Caco-2 (cell line): ENCODE data around the gene CPB1. TPM values are rescaled to one million over a fixed set of nuclear protein-coding genes. Genes with fewer than 3 reads are reported as not detected.

Experiments used
- BruUV-seq: library from RNA; stranded (reverse); fragments of 400-500 nt; replicated peaks from 2 replicates; lab custom pipeline; 2021; lab: Mats Ljungman, UMichigan
- CTCF ChIA-PET: fragments of 300-600 bp; sonication (Branson Sonifier 250); formaldehyde crosslinking; loops from one replicate; lab custom pipeline; 2022; ENCODE audit warnings: antibody characterized with exemption; lab: Charles Lee
- POLR2A ChIA-PET: fragments of 300-600 bp; sonication (Branson Sonifier 250); formaldehyde crosslinking; loops from one replicate; lab custom pipeline; 2022; ENCODE audit warnings: antibody characterized with exemption; lab: Charles Lee
- DNase-seq, 2 experiments: peaks; one replicate each; pipeline versions ENCODE4 v3.0.0 to v3.0.0-alpha.2; 2020 to 2022
- H3K27me3 ChIP-seq: replicated peaks from 2 replicates; pipeline ENCODE4 v1.6.0; 2011; ENCODE audit warnings: low read length; ENCODE audit not compliant: control insufficient read depth, insufficient read depth
- H3K36me3 ChIP-seq: 2 replicates; pipeline ENCODE4 v1.5.1; 2011; ENCODE audit warnings: low read length; ENCODE audit not compliant: control insufficient read depth, insufficient read depth
- H3K4me1 ChIP-seq: fragments of 250-450 bp; sonication (Bioruptor Pico); 2 replicates; pipeline ENCODE4 v1.5.1; 2020; ENCODE audit warnings: mild to moderate bottlenecking
- H3K4me3 ChIP-seq: 2 replicates; pipeline ENCODE4 v1.5.1; 2011; ENCODE audit warnings: low read depth, mild to moderate bottlenecking, control low read depth, low read length
- H3K9me3 ChIP-seq: fragments of 250-450 bp; sonication (Bioruptor Pico); 2 replicates; pipeline ENCODE4 v1.5.1; 2020; ENCODE audit warnings: mild to moderate bottlenecking, moderate library complexity
- H3K27ac Mint-ChIP-seq: one replicate; pipeline ENCODE4 v1.8.0; 2022; ENCODE audit warnings: mixed read lengths; ENCODE audit not compliant: unreplicated experiment
- H3K27me3 Mint-ChIP-seq: one replicate; pipeline ENCODE4 v1.8.0; 2022; ENCODE audit warnings: mixed read lengths; ENCODE audit not compliant: insufficient read depth, unreplicated experiment
- H3K36me3 Mint-ChIP-seq: one replicate; pipeline ENCODE4 v1.8.0; 2022; ENCODE audit warnings: mild to moderate bottlenecking, mixed read lengths; ENCODE audit not compliant: insufficient read depth, unreplicated experiment
- H3K4me1 Mint-ChIP-seq: one replicate; pipeline ENCODE4 v1.8.0; 2022; ENCODE audit warnings: low read depth, mixed read lengths; ENCODE audit not compliant: unreplicated experiment
- H3K4me3 Mint-ChIP-seq: one replicate; pipeline ENCODE4 v1.8.0; 2022; ENCODE audit warnings: mild to moderate bottlenecking, moderate library complexity, mixed read lengths; ENCODE audit not compliant: unreplicated experiment
- H3K9me3 Mint-ChIP-seq: one replicate; pipeline ENCODE4 v1.8.0; 2022; ENCODE audit warnings: mixed read lengths; ENCODE audit not compliant: unreplicated experiment
- CTCF ChIP-seq, 2 experiments: fragments of 200-600 bp in 1 of 2; IDR thresholded peaks; 1 replicate in 1 of 2; 2 replicates in 1 of 2; pipeline versions ENCODE4 v1.5.1 to v1.8.0; 2011 to 2022; ENCODE audit warnings: antibody characterized with exemption in 1 of 2, control low read depth in 1 of 2, inconsistent platforms in 1 of 2, low read depth in 1 of 2, low read length in 1 of 2, mild to moderate bottlenecking in 1 of 2, moderate library complexity in 1 of 2; ENCODE audit not compliant: insufficient read depth in 1 of 2, severe bottlenecking in 1 of 2, unreplicated experiment in 1 of 2
- intact Hi-C: fragments of 100-400 bp; cut with micrococcal nuclease; formaldehyde crosslinking; loops from one replicate; pipeline ENCODE4 v1.10.0; 2022; ENCODE audit not compliant: unreplicated experiment
- total RNA-seq: library from RNA; stranded (reverse); gene quantifications from 2 replicates; pipeline ENCODE4 v1.2.3, GENCODE V29; 2022

The CPB1 gene
- total RNA-seq, 1 experiment from 2014 or later, result not detected

GRCh38 chr3:148852271-148852992, 24.8 kb downstream of the CPB1 start:
- H3K36me3 ChIP-seq, result no peaks in the 10 kb centered on the region
- no TSS peak for BruUV-seq
- Mint-ChIP-seq H3K27me3 (peaks cover 6% of the 10 kb centered on the region), H3K9me3 (no peaks in the 10 kb centered on the region), H3K27ac (no peak overlapping the region), H3K4me3 (no peak overlapping the region), H3K36me3 (no peaks in the 10 kb centered on the region), H3K4me1 (no peaks in the 10 kb centered on the region)
- no peak overlapping the region for H3K4me3 ChIP-seq
- no peaks in the 10 kb centered on the region for H3K27me3 ChIP-seq
- TF ChIP-seq CTCF (IDR thresholded peaks at IDR 0.05; ENCODE audit: insufficient read depth in 1 of 2, low read depth in 1 of 2, low read length in 1 of 2, severe bottlenecking in 1 of 2, unreplicated experiment in 1 of 2), result no peak
- no peak for DNase-seq
- CTCF ChIA-PET, result no interaction called here
- intact Hi-C loops, result no loop called here
- POLR2A ChIA-PET, result no interaction called here
- no peaks in the 10 kb centered on the region for H3K9me3 ChIP-seq
- no peaks in the 10 kb centered on the region for H3K4me1 ChIP-seq

- no peak overlapping the region for H3K27ac Mint-ChIP-seq
- H3K36me3 ChIP-seq, result no peaks in the 10 kb centered on the region
- no peaks in the 10 kb centered on the region for H3K4me1 ChIP-seq
- H3K9me3 Mint-ChIP-seq, result no peaks in the 10 kb centered on the region
- H3K4me3 ChIP-seq, result no peak overlapping the region
- ChIA-PET CTCF (no interaction called here), POLR2A (no interaction called here)
- no peaks in the 10 kb centered on the region for H3K36me3 Mint-ChIP-seq
- no peak overlapping the region for H3K4me3 Mint-ChIP-seq
- H3K9me3 ChIP-seq, result no peaks in the 10 kb centered on the region
- no peak for TF ChIP-seq CTCF (IDR thresholded peaks at IDR 0.05; ENCODE audit: insufficient read depth in 1 of 2, low read depth in 1 of 2, low read length in 1 of 2, severe bottlenecking in 1 of 2, unreplicated experiment in 1 of 2)
- DNase-seq, result no peak
- H3K27me3 ChIP-seq, result no peaks in the 10 kb centered on the region
- no peaks in the 10 kb centered on the region for H3K4me1 Mint-ChIP-seq
- no TSS peak for BruUV-seq
- intact Hi-C loops, result no loop called here
- H3K27me3 Mint-ChIP-seq, result peaks cover 6% of the 10 kb centered on the region
These were observed 25.5 kb downstream of the CPB1 start for GRCh38 chr3:148853076-148853475.

- no peak overlapping the region for H3K4me3 ChIP-seq
- Mint-ChIP-seq H3K27ac (no peak overlapping the region), H3K4me1 (no peaks in the 10 kb centered on the region), H3K9me3 (no peaks in the 10 kb centered on the region), H3K4me3 (no peak overlapping the region), H3K27me3 (peaks cover 6% of the 10 kb centered on the region), H3K36me3 (no peaks in the 10 kb centered on the region)
- TF ChIP-seq CTCF (IDR thresholded peaks at IDR 0.05; ENCODE audit: insufficient read depth in 1 of 2, low read depth in 1 of 2, low read length in 1 of 2, severe bottlenecking in 1 of 2, unreplicated experiment in 1 of 2), result no peak
- H3K9me3 ChIP-seq, result no peaks in the 10 kb centered on the region
- H3K4me1 ChIP-seq, result no peaks in the 10 kb centered on the region
- intact Hi-C loops, result no loop called here
- ChIA-PET POLR2A (no interaction called here), CTCF (no interaction called here)
- no TSS peak for BruUV-seq
- H3K27me3 ChIP-seq, result no peaks in the 10 kb centered on the region
- no peak for DNase-seq
- H3K36me3 ChIP-seq, result no peaks in the 10 kb centered on the region
These were observed 26.4 kb downstream of the CPB1 start for GRCh38 chr3:148854061-148854460.
